ENCODE data around the gene ARL2. TPM values are rescaled to one million over a fixed set of nuclear protein-coding genes. Genes with fewer than 3 reads are reported as not detected.
A peak's percentile ranks its signal among the peaks of the same experiment; 100 is the strongest.

The ARL2 gene
- total RNA-seq, 1 experiment from 2014 or later = 103 TPM

- H3K36me3 Mint-ChIP-seq (ENCODE audit: insufficient read depth, unreplicated experiment) = no peaks in the 10 kb centered on the region
- Histone ChIP-seq H3K4me3 (ENCODE audit: low read depth, low read length) (no peak overlapping the region), H3K27me3 (replicated peaks; ENCODE audit: control insufficient read depth, insufficient read depth, low read length) (no peaks in the 10 kb centered on the region), H3K4me1 (no peaks in the 10 kb centered on the region), H3K9me3 (no peaks in the 10 kb centered on the region), H3K36me3 (ENCODE audit: control insufficient read depth, insufficient read depth, low read length) (no peaks in the 10 kb centered on the region)
- no TSS peak for BruUV-seq (replicated peaks)
- no peak for DNase-seq
- ChIA-PET CTCF (no interaction called here), POLR2A (no interaction called here)
- no peaks in the 10 kb centered on the region for H3K4me1 Mint-ChIP-seq (ENCODE audit: low read depth, unreplicated experiment)
- H3K9me3 Mint-ChIP-seq (ENCODE audit: unreplicated experiment) = no peaks in the 10 kb centered on the region
- H3K27me3 Mint-ChIP-seq (ENCODE audit: insufficient read depth, unreplicated experiment) = no peaks in the 10 kb centered on the region
- no peak for TF ChIP-seq CTCF (IDR thresholded peaks at IDR 0.05; ENCODE audit: insufficient read depth in 1 of 2, low read depth in 1 of 2, low read length in 1 of 2, severe bottlenecking in 1 of 2, unreplicated experiment in 1 of 2)
- H3K27ac Mint-ChIP-seq (ENCODE audit: unreplicated experiment) = no peak overlapping the region
- no peak overlapping the region for H3K4me3 Mint-ChIP-seq (ENCODE audit: unreplicated experiment)
- intact Hi-C loops (cut with micrococcal nuclease; ENCODE audit: unreplicated experiment) = no loop called here
These were observed 46.2 kb downstream of the ARL2 start for GRCh38 chr11:65059959-65060824.

- Mint-ChIP-seq H3K4me1 (ENCODE audit: low read depth, unreplicated experiment) (no peaks in the 10 kb centered on the region), H3K9me3 (ENCODE audit: unreplicated experiment) (no peaks in the 10 kb centered on the region), H3K36me3 (ENCODE audit: insufficient read depth, unreplicated experiment) (no peaks in the 10 kb centered on the region), H3K27ac (ENCODE audit: unreplicated experiment) (no peak overlapping the region), H3K4me3 (ENCODE audit: unreplicated experiment) (no peak overlapping the region), H3K27me3 (ENCODE audit: insufficient read depth, unreplicated experiment) (no peaks in the 10 kb centered on the region)
- no peaks in the 10 kb centered on the region for H3K36me3 ChIP-seq (ENCODE audit: control insufficient read depth, insufficient read depth, low read length)
- intact Hi-C loops (cut with micrococcal nuclease; ENCODE audit: unreplicated experiment) = loop anchor here (1.0 kb wide), 1 partner anchor 48 kb away; no protein-coding TSS in a partner anchor
- CTCF ChIA-PET = no interaction called here
- POLR2A ChIA-PET = no interaction called here
- H3K4me1 ChIP-seq = no peaks in the 10 kb centered on the region
- DNase-seq = peak in 1 of 2 experiments; percentile 38
- BruUV-seq (replicated peaks) = no TSS peak
- H3K9me3 ChIP-seq = no peaks in the 10 kb centered on the region
- H3K4me3 ChIP-seq (ENCODE audit: low read depth, low read length) = no peak overlapping the region
- peak; percentile 11 for TF ChIP-seq CTCF (IDR thresholded peaks at IDR 0.05; ENCODE audit: insufficient read depth in 1 of 2, low read depth in 1 of 2, low read length in 1 of 2, severe bottlenecking in 1 of 2, unreplicated experiment in 1 of 2)
- H3K27me3 ChIP-seq (replicated peaks; ENCODE audit: control insufficient read depth, insufficient read depth, low read length) = no peaks in the 10 kb centered on the region
These were observed 47.0 kb downstream of the ARL2 start for GRCh38 chr11:65060913-65061408.

GRCh38 chr11:65063532-65063931, 49.6 kb downstream of the ARL2 start:
- H3K9me3 ChIP-seq = no peaks in the 10 kb centered on the region
- Mint-ChIP-seq H3K4me1 (ENCODE audit: low read depth, unreplicated experiment) (no peaks in the 10 kb centered on the region), H3K36me3 (ENCODE audit: insufficient read depth, unreplicated experiment) (no peaks in the 10 kb centered on the region), H3K27me3 (ENCODE audit: insufficient read depth, unreplicated experiment) (no peaks in the 10 kb centered on the region), H3K27ac (ENCODE audit: unreplicated experiment) (no peak overlapping the region), H3K9me3 (ENCODE audit: unreplicated experiment) (no peaks in the 10 kb centered on the region), H3K4me3 (ENCODE audit: unreplicated experiment) (no peak overlapping the region)
- no peaks in the 10 kb centered on the region for H3K4me1 ChIP-seq
- no peaks in the 10 kb centered on the region for H3K27me3 ChIP-seq (replicated peaks; ENCODE audit: control insufficient read depth, insufficient read depth, low read length)
- no peaks in the 10 kb centered on the region for H3K36me3 ChIP-seq (ENCODE audit: control insufficient read depth, insufficient read depth, low read length)
- ChIA-PET CTCF (interaction anchor here (0.6 to 1.6 kb wide), 2 partner anchors 219 to 800 kb away, joined by 3 to 6 read pairs; partner anchors contain the start of gene CDC42BPG), POLR2A (no interaction called here)
- no TSS peak for BruUV-seq (replicated peaks)
- TF ChIP-seq CTCF (IDR thresholded peaks at IDR 0.05; ENCODE audit: insufficient read depth in 1 of 2, low read depth in 1 of 2, low read length in 1 of 2, severe bottlenecking in 1 of 2, unreplicated experiment in 1 of 2) = no peak
- no peak overlapping the region for H3K4me3 ChIP-seq (ENCODE audit: low read depth, low read length)
- intact Hi-C loops (cut with micrococcal nuclease; ENCODE audit: unreplicated experiment) = no loop called here
- DNase-seq = no peak

Measured in Caco-2 (cell line).